Renal pelvis (tissue), 4 donors: ENCODE measurements around the gene GABRA5. TPM values are rescaled to one million over a fixed set of nuclear protein-coding genes. Genes with fewer than 3 reads are reported as not detected.
"Not testable (repeated sequence)": the region's sequence is repeated elsewhere in the genome, so short reads cannot be mapped to it uniquely, and the experiment has no call there.

ENCODE experiments used
- DNase-seq: peaks from one replicate; pipeline ENCODE4 v3.0.0-alpha.2; 2013
- polyA plus RNA-seq, 3 donors: library from polyadenylated mRNA; unstranded; fragments of 120-200 nt; gene quantifications; one replicate each; pipeline ENCODE4 v1.2.1, GENCODE V29; 2013; ENCODE audit not compliant: insufficient read length in 3 of 3

GABRA5 gene
- polyA plus RNA-seq, 3 donors, result 0.27 to 0.32 (median 0.28) TPM

- peak; percentile 37 for DNase-seq
These were observed 8.6 kb downstream of the GABRA5 start for GRCh38 chr15:26875476-26875850.

- DNase-seq, result no peak
These were observed 11.0 kb downstream of the GABRA5 start for GRCh38 chr15:26877831-26878230.

- no peak for DNase-seq
These were observed 12.8 kb downstream of the GABRA5 start for GRCh38 chr15:26879706-26880105.

GRCh38 chr15:26882112-26882511, 15.2 kb downstream of the GABRA5 start:
- DNase-seq, result no peak

GRCh38 chr15:26882616-26883365, 15.9 kb downstream of the GABRA5 start:
- DNase-seq, result no peak

GRCh38 chr15:26883466-26883865, 16.6 kb downstream of the GABRA5 start:
- no peak for DNase-seq

GRCh38 chr15:26886566-26886965, 19.7 kb downstream of the GABRA5 start:
- DNase-seq, result no peak

- DNase-seq, result no peak
These were observed 21.2 kb downstream of the GABRA5 start for GRCh38 chr15:26887926-26888666.

GRCh38 chr15:26888761-26889160, 21.9 kb downstream of the GABRA5 start:
- DNase-seq, result no peak

GRCh38 chr15:26889298-26889898, 22.5 kb downstream of the GABRA5 start:
- DNase-seq, result peak; percentile 58

- no peak for DNase-seq
These were observed 23.6 kb downstream of the GABRA5 start for GRCh38 chr15:26890451-26890850.

- DNase-seq, result no peak
These were observed 24.1 kb downstream of the GABRA5 start for GRCh38 chr15:26890988-26891387.

GRCh38 chr15:26891448-26892181, 24.8 kb downstream of the GABRA5 start:
- peak; percentile 83 for DNase-seq

GRCh38 chr15:26892182-26892518, 25.3 kb downstream of the GABRA5 start:
- no peak for DNase-seq

- no peak for DNase-seq
These were observed 25.8 kb downstream of the GABRA5 start for GRCh38 chr15:26892678-26893077.

GRCh38 chr15:26893351-26894065, 26.6 kb downstream of the GABRA5 start:
- DNase-seq, result no peak

GRCh38 chr15:26894181-26894580, 27.3 kb downstream of the GABRA5 start:
- DNase-seq, result no peak

- not testable (repeated sequence) for DNase-seq
These were observed 28.5 kb downstream of the GABRA5 start for GRCh38 chr15:26895346-26895745.

- no peak for DNase-seq
These were observed 32.8 kb downstream of the GABRA5 start for GRCh38 chr15:26899658-26900057.

- DNase-seq, result no peak
These were observed 34.2 kb downstream of the GABRA5 start for GRCh38 chr15:26901041-26901440.

GRCh38 chr15:26910715-26911114, 43.9 kb downstream of the GABRA5 start:
- DNase-seq, result no peak

- no peak for DNase-seq
These were observed 54.6 kb downstream of the GABRA5 start for GRCh38 chr15:26921433-26921832.
